Loucy (cell line): ENCODE results near the gene CD53.

Experiments
- EZH2phosphoT487 ChIP-seq: fragments of 200-600 bp; IDR thresholded peaks from 2 replicates; pipeline ENCODE4 v1.6.1; 2018; ENCODE audit warnings: antibody characterized with exemption, mild to moderate bottlenecking, moderate library complexity, borderline replicate concordance
- TF ChIP-seq, protein P1 (sequence below): fragments of 200-600 bp; sonication (generic); conservative IDR thresholded peaks from 2 replicates; pipeline ENCODE4 v1.5.1; 2014; ENCODE audit warnings: mild to moderate bottlenecking, antibody characterized with exemption, low read length

DNA sequence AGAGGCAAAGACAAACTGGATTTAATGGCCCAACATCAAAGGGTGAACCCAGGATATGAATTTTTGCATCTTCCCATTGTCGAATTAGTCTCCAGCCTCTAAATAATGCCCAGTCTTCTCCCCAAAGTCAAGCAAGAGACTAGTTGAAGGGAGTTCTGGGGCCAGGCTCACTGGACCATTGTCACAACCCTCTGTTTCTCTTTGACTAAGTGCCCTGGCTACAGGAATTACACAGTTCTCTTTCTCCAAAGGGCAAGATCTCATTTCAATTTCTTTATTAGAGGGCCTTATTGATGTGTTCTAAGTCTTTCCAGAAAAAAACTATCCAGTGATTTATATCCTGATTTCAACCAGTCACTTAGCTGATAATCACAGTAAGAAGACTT, 26.5 kb downstream of the CD53 start:
- TF ChIP-seq, protein P1, sequence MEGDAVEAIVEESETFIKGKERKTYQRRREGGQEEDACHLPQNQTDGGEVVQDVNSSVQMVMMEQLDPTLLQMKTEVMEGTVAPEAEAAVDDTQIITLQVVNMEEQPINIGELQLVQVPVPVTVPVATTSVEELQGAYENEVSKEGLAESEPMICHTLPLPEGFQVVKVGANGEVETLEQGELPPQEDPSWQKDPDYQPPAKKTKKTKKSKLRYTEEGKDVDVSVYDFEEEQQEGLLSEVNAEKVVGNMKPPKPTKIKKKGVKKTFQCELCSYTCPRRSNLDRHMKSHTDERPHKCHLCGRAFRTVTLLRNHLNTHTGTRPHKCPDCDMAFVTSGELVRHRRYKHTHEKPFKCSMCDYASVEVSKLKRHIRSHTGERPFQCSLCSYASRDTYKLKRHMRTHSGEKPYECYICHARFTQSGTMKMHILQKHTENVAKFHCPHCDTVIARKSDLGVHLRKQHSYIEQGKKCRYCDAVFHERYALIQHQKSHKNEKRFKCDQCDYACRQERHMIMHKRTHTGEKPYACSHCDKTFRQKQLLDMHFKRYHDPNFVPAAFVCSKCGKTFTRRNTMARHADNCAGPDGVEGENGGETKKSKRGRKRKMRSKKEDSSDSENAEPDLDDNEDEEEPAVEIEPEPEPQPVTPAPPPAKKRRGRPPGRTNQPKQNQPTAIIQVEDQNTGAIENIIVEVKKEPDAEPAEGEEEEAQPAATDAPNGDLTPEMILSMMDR, result no peak
- no peak for TF ChIP-seq EZH2phosphoT487
